SK-N-SH treated with all-trans-retinoic acid at 6 μM for 48 hours (cell line): Measurements from ENCODE around the gene MMP17.

Source experiments
- ATAC-seq: fragments of 200-7000 bp; cut with Tn5 transposase; 3 replicates; pipeline ENCODE4 v1.9.1; 2020; ENCODE audit warnings: mild to moderate bottlenecking, moderate library complexity
- ARNTL ChIP-seq: fragments of 450-650 bp; formaldehyde crosslinking; IDR thresholded peaks from 2 replicates; pipeline ENCODE4 v1.5.0; 2020; ENCODE audit warnings: low read depth, mild to moderate bottlenecking, moderate library complexity, borderline replicate concordance
- BACH2 ChIP-seq: fragments of 250-450 bp; sonication (Bioruptor Pico); IDR thresholded peaks from 2 replicates; pipeline ENCODE4 v1.9.0; 2021; ENCODE audit warnings: mild to moderate bottlenecking, borderline replicate concordance
- ESRRG ChIP-seq: fragments of 250-450 bp; sonication (Bioruptor Pico); IDR thresholded peaks from 2 replicates; pipeline ENCODE4 v1.6.1; 2021; ENCODE audit warnings: mild to moderate bottlenecking
- GLIS3 ChIP-seq: fragments of 250-450 bp; sonication (Bioruptor Pico); IDR thresholded peaks from 2 replicates; pipeline ENCODE4 v1.5.0; 2020; ENCODE audit warnings: mild to moderate bottlenecking, moderate library complexity
- ISL1 ChIP-seq: fragments of 250-450 bp; sonication (Bioruptor Pico); IDR thresholded peaks from 2 replicates; pipeline ENCODE4 v2.1.2; 2022; ENCODE audit warnings: mild to moderate bottlenecking, moderate library complexity
- OSR1 ChIP-seq: fragments of 250-450 bp; sonication (Bioruptor Pico); IDR thresholded peaks from 2 replicates; pipeline ENCODE4 v1.8.0; 2022; ENCODE audit warnings: moderate library complexity, mild to moderate bottlenecking, inconsistent platforms
- PPARA ChIP-seq: fragments of 250-450 bp; sonication (Bioruptor Pico); IDR thresholded peaks from 2 replicates; pipeline ENCODE4 v1.5.0; 2020; ENCODE audit warnings: mild to moderate bottlenecking, borderline replicate concordance
- RARB ChIP-seq: fragments of 250-450 bp; sonication (Bioruptor Pico); IDR thresholded peaks from 2 replicates; pipeline ENCODE4 v1.8.0; 2021; ENCODE audit warnings: mild to moderate bottlenecking, moderate library complexity
- SNAI2 ChIP-seq: fragments of 250-450 bp; sonication (Bioruptor Pico); IDR thresholded peaks from 2 replicates; pipeline ENCODE4 v1.5.0; 2020; ENCODE audit warnings: mild to moderate bottlenecking, moderate library complexity
- TCF4 ChIP-seq: fragments of 250-450 bp; sonication (Bioruptor Pico); IDR thresholded peaks from 2 replicates; pipeline ENCODE4 v1.8.0; 2021; ENCODE audit warnings: mild to moderate bottlenecking, moderate library complexity, borderline replicate concordance
- TOX ChIP-seq: fragments of 250-450 bp; sonication (Bioruptor Pico); IDR thresholded peaks from 2 replicates; pipeline ENCODE4 v1.8.0; 2021; ENCODE audit warnings: mild to moderate bottlenecking, moderate library complexity, borderline replicate concordance
- TSHZ2 ChIP-seq: fragments of 250-450 bp; sonication (Bioruptor Pico); IDR thresholded peaks from 2 replicates; pipeline ENCODE4 v1.5.0; 2020; ENCODE audit warnings: mild to moderate bottlenecking, moderate library complexity
- ZC3H10 ChIP-seq: fragments of 250-450 bp; sonication (Bioruptor Pico); IDR thresholded peaks from 2 replicates; pipeline ENCODE4 v1.5.1; 2021; ENCODE audit warnings: mild to moderate bottlenecking, moderate library complexity
- ZFP3 ChIP-seq: fragments of 250-450 bp; sonication (Bioruptor Pico); IDR thresholded peaks from 2 replicates; pipeline ENCODE4 v1.5.0; 2020; ENCODE audit warnings: mild to moderate bottlenecking, moderate library complexity
- ZFP30 ChIP-seq: fragments of 450-650 bp; formaldehyde crosslinking; IDR thresholded peaks from 2 replicates; pipeline ENCODE4 v1.5.0; 2022; ENCODE audit warnings: mild to moderate bottlenecking, moderate library complexity
- ZNF565 ChIP-seq: fragments of 450-650 bp; formaldehyde crosslinking; conservative IDR thresholded peaks from 2 replicates; pipeline ENCODE4 v1.5.0; 2020; ENCODE audit warnings: low read depth, mild to moderate bottlenecking, moderate library complexity
- ZNF70 ChIP-seq: fragments of 450-650 bp; formaldehyde crosslinking; IDR thresholded peaks from 2 replicates; pipeline ENCODE4 v1.5.0; 2020; ENCODE audit warnings: mild to moderate bottlenecking, moderate library complexity
- ZNF8 ChIP-seq: fragments of 450-650 bp; formaldehyde crosslinking; IDR thresholded peaks from 2 replicates; pipeline ENCODE4 v1.5.0; 2020; ENCODE audit warnings: mild to moderate bottlenecking, moderate library complexity
- TF ChIP-seq, protein P1 (sequence below): fragments of 250-450 bp; sonication (Bioruptor Pico); IDR thresholded peaks from 2 replicates; pipeline ENCODE4 v1.5.1; 2021; ENCODE audit warnings: mild to moderate bottlenecking, moderate library complexity
- TF ChIP-seq, protein P2 (sequence below): fragments of 250-450 bp; sonication (Bioruptor Pico); IDR thresholded peaks from 2 replicates; pipeline ENCODE4 v1.5.1; 2020; ENCODE audit warnings: low read depth, mild to moderate bottlenecking, moderate library complexity
- TF ChIP-seq, protein P3 (sequence below): fragments of 250-450 bp; sonication (Bioruptor Pico); IDR thresholded peaks from 2 replicates; pipeline ENCODE4 v1.8.0; 2020; ENCODE audit warnings: mild to moderate bottlenecking, moderate library complexity, borderline replicate concordance

MMP17 gene

DNA sequence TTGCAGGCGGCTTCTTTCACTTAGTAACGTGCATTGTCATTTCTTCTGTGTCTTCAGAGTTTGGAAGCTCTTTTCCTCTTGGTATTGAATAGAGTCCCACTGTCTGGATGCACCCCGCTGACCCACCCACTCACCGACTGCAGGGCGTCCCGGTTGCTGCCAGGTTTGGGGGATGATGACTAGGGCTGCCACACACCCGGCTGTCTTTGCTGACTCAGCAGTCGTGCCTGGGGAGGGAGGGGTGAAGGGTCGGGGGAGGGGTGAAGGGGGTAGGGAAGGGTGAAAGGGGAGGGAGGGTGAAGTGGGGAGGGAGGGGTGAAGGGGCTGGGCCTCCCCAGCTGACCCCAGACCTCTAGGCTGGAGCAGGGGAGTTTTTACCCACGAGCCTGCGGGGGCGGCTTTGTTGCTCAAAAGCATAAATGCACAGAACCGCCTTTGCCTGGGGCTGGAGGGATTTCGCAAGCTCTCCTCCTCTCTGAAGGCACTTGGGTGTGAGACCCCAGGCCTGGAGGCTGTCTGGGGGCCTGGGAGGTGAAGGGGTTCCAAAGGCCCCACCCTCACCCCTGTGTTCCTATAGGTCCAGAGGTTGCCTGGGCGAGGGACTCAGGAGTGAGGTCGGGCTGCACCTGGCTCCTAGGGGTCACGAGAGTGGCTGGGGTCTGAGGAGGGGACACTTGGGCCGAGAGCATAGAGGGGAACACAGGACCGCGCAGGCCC, 35.0 kb downstream of the MMP17 start:
- no peak for ATAC-seq
- TF ChIP-seq ARNTL (CRISPR knock-in tag) (no peak), TSHZ2 (no peak), GLIS3 (CRISPR knock-in tag) (no peak), ESRRG (CRISPR knock-in tag) (no peak), ZFP3 (CRISPR knock-in tag) (no peak), ZFP30 (no peak), ZNF70 (CRISPR knock-in tag) (no peak), RARB (CRISPR knock-in tag) (no peak), ZC3H10 (no peak), BACH2 (CRISPR knock-in tag) (no peak), SNAI2 (CRISPR knock-in tag) (no peak), TOX (no peak), ISL1 (no peak), ZNF565 (no peak), ZNF8 (no peak), OSR1 (no peak), PPARA (no peak)
- TF ChIP-seq, protein P1, sequence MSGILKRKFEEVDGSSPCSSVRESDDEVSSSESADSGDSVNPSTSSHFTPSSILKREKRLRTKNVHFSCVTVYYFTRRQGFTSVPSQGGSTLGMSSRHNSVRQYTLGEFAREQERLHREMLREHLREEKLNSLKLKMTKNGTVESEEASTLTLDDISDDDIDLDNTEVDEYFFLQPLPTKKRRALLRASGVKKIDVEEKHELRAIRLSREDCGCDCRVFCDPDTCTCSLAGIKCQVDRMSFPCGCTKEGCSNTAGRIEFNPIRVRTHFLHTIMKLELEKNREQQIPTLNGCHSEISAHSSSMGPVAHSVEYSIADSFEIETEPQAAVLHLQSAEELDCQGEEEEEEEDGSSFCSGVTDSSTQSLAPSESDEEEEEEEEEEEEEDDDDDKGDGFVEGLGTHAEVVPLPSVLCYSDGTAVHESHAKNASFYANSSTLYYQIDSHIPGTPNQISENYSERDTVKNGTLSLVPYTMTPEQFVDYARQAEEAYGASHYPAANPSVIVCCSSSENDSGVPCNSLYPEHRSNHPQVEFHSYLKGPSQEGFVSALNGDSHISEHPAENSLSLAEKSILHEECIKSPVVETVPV (CRISPR knock-in tag), result no peak
- TF ChIP-seq, protein P2, sequence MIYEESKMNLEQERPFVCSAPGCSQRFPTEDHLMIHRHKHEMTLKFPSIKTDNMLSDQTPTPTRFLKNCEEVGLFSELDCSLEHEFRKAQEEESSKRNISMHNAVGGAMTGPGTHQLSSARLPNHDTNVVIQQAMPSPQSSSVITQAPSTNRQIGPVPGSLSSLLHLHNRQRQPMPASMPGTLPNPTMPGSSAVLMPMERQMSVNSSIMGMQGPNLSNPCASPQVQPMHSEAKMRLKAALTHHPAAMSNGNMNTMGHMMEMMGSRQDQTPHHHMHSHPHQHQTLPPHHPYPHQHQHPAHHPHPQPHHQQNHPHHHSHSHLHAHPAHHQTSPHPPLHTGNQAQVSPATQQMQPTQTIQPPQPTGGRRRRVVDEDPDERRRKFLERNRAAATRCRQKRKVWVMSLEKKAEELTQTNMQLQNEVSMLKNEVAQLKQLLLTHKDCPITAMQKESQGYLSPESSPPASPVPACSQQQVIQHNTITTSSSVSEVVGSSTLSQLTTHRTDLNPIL (CRISPR knock-in tag), result no peak

- TF ChIP-seq BACH2 (CRISPR knock-in tag) (no peak), TSHZ2 (peak; percentile 29; the same call in 1 of the 2 replicates), TCF4 (peak; percentile 47; the same call in 1 of the 2 replicates)
- ATAC-seq, result no peak; the same call in 2 of the 3 replicates
Observed at GRCh38 chr12:131863711-131864396, 35.7 kb downstream of the MMP17 start.

DNA sequence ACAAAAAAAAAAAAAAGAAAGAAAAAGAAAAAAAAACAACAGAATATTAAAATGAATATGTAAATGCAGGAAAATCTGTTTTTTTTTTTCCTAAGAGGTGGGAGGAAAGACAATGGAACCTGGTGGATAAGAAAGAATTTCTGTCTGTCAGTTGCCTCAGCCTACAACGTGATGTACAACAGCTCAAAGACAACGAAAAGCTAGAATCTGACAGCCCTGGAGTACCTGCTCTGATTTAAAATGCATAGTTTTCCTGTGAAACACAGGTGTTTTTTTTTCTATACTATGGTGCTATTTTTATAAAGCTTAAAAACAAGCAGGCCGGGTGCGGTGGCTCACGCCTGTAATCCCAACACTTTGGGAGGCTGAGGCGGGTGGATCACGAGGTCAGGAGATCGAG, 36.3 kb downstream of the MMP17 start:
- TF ChIP-seq BACH2 (CRISPR knock-in tag), result no peak
- no peak for TF ChIP-seq GLIS3 (CRISPR knock-in tag)
- TF ChIP-seq TOX, result no peak
- TF ChIP-seq TSHZ2, result no peak
- TF ChIP-seq, protein P3, sequence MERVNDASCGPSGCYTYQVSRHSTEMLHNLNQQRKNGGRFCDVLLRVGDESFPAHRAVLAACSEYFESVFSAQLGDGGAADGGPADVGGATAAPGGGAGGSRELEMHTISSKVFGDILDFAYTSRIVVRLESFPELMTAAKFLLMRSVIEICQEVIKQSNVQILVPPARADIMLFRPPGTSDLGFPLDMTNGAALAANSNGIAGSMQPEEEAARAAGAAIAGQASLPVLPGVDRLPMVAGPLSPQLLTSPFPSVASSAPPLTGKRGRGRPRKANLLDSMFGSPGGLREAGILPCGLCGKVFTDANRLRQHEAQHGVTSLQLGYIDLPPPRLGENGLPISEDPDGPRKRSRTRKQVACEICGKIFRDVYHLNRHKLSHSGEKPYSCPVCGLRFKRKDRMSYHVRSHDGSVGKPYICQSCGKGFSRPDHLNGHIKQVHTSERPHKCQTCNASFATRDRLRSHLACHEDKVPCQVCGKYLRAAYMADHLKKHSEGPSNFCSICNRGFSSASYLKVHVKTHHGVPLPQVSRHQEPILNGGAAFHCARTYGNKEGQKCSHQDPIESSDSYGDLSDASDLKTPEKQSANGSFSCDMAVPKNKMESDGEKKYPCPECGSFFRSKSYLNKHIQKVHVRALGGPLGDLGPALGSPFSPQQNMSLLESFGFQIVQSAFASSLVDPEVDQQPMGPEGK (CRISPR knock-in tag), result no peak
- no peak for TF ChIP-seq ZFP3 (CRISPR knock-in tag)
- TF ChIP-seq RARB (CRISPR knock-in tag), result no peak
- TF ChIP-seq ISL1, result no peak
- TF ChIP-seq, protein P2 (CRISPR knock-in tag), result no peak
- TF ChIP-seq TCF4, result no peak
- no peak for TF ChIP-seq ESRRG (CRISPR knock-in tag)
- TF ChIP-seq SNAI2 (CRISPR knock-in tag), result no peak
- no peak for TF ChIP-seq PPARA
- TF ChIP-seq ARNTL (CRISPR knock-in tag), result no peak
- TF ChIP-seq ZNF70 (CRISPR knock-in tag), result no peak
- TF ChIP-seq OSR1, result no peak
- ATAC-seq, result no peak
